DMS114 treated with DMSO at 0.1 percent for 48 hours (cell line): ENCODE data around the gene ADAMTS8.

Source experiments
- DNase-seq: peaks from one replicate; lab custom pipeline; 2025; ENCODE audit not compliant: unreplicated experiment; lab: John Stamatoyannopoulos, UW

The ADAMTS8 gene

GRCh38 chr11:130420478-130421198 is 7.8 kb downstream of the ADAMTS8 start:
- DNase-seq, result no peak

- no peak for DNase-seq
Measured at GRCh38 chr11:130418756-130419155, 9.7 kb downstream of the ADAMTS8 start.

GRCh38 chr11:130418210-130418609 is 10.2 kb downstream of the ADAMTS8 start:
- DNase-seq, result no peak

GRCh38 chr11:130416906-130417305 is 11.5 kb downstream of the ADAMTS8 start:
- no peak for DNase-seq

GRCh38 chr11:130416530-130416882 is 11.9 kb downstream of the ADAMTS8 start:
- no peak for DNase-seq

- no peak for DNase-seq
Measured at GRCh38 chr11:130415731-130416529, 12.5 kb downstream of the ADAMTS8 start.

- no peak for DNase-seq
Measured at GRCh38 chr11:130414107-130415080, 14.0 kb downstream of the ADAMTS8 start.

- DNase-seq, result no peak
Measured at GRCh38 chr11:130413405-130414106, 14.9 kb downstream of the ADAMTS8 start.

GRCh38 chr11:130411223-130411622 is 17.2 kb downstream of the ADAMTS8 start:
- no peak for DNase-seq

- no peak for DNase-seq
Measured at GRCh38 chr11:130409594-130410388, 18.6 kb downstream of the ADAMTS8 start.

- DNase-seq, result no peak
Measured at GRCh38 chr11:130408901-130409300, 19.5 kb downstream of the ADAMTS8 start.

GRCh38 chr11:130408401-130408890 is 20.0 kb downstream of the ADAMTS8 start:
- DNase-seq, result no peak

GRCh38 chr11:130407978-130408377 is 20.4 kb downstream of the ADAMTS8 start:
- DNase-seq, result no peak

GRCh38 chr11:130405428-130405827 is 23.0 kb downstream of the ADAMTS8 start:
- DNase-seq, result no peak

GRCh38 chr11:130404727-130405126 is 23.7 kb downstream of the ADAMTS8 start:
- DNase-seq, result no peak

GRCh38 chr11:130403967-130404366 is 24.4 kb downstream of the ADAMTS8 start:
- no peak for DNase-seq

GRCh38 chr11:130403271-130403804 is 25.1 kb downstream of the ADAMTS8 start:
- DNase-seq, result no peak

GRCh38 chr11:130402570-130402969 is 25.8 kb downstream of the ADAMTS8 start:
- DNase-seq, result no peak

GRCh38 chr11:130400781-130401483 is 27.5 kb downstream of the ADAMTS8 start:
- no peak for DNase-seq
